Epithelial cell of esophagus (primary cell): Measurements from ENCODE around the gene DNAJB8.

Experiments used
- DNase-seq: peaks from one replicate; pipeline ENCODE4 v3.0.0; 2010; ENCODE audit warnings: low read depth
- H3K4me3 ChIP-seq: 2 replicates; pipeline ENCODE4 v1.5.1; 2011; ENCODE audit warnings: mild to moderate bottlenecking, low read length, control low read depth
- CTCF ChIP-seq: IDR thresholded peaks from 2 replicates; pipeline ENCODE4 v1.5.1; 2011; ENCODE audit warnings: low read depth, mild to moderate bottlenecking, low read length, control low read depth, inconsistent platforms; ENCODE audit not compliant: insufficient read depth; ENCODE audit errors: missing control alignments

DNAJB8 gene

GRCh38 chr3:128424508-128425069 is 42.1 kb downstream of the DNAJB8 start:
- DNase-seq, result no peak
- no peak for TF ChIP-seq CTCF
- no peak overlapping the region for H3K4me3 ChIP-seq

- no peak for DNase-seq
- TF ChIP-seq CTCF, result no peak
Observed at GRCh38 chr3:128423525-128424147, 43.1 kb downstream of the DNAJB8 start.

GRCh38 chr3:128422762-128423524 is 43.7 kb downstream of the DNAJB8 start:
- no peak overlapping the region for H3K4me3 ChIP-seq
- no peak for TF ChIP-seq CTCF
- DNase-seq, result no peak

More at GRCh38 chr3:128423525-128424147, 43.1 kb downstream of the DNAJB8 start:
- no peak overlapping the region for H3K4me3 ChIP-seq

- no peak overlapping the region for H3K4me3 ChIP-seq
- TF ChIP-seq CTCF, result no peak
- no peak for DNase-seq
Observed at GRCh38 chr3:128421966-128422365, 44.7 kb downstream of the DNAJB8 start.

- H3K4me3 ChIP-seq, result no peak overlapping the region
- TF ChIP-seq CTCF, result no peak
- no peak for DNase-seq
Observed at GRCh38 chr3:128421439-128421836, 45.3 kb downstream of the DNAJB8 start.

GRCh38 chr3:128420720-128421438 is 45.8 kb downstream of the DNAJB8 start:
- no peak for DNase-seq
- TF ChIP-seq CTCF, result no peak
- H3K4me3 ChIP-seq, result no peak overlapping the region
